ENCODE measurements around the gene ZCCHC14. TPM values are rescaled to one million over a fixed set of nuclear protein-coding genes. Genes with fewer than 3 reads are reported as not detected.

ZCCHC14 gene
- total RNA-seq, 4 donors from 2014 or later, result 8.3 to 19.6 (median 14.7) TPM

- WGBS, 2 donors, result 13 to 71% methylated on average over 2 to 7 of the region's 7 CpGs
- TF ChIP-seq CTCF (IDR thresholded peaks at IDR 0.05) (no peak), POLR2A (IDR thresholded peaks at IDR 0.05) (no peak)
- no peaks in the 10 kb centered on the region for H3K9me3 ChIP-seq
- no peaks in the 10 kb centered on the region for H3K27me3 ChIP-seq
- H3K4me3 ChIP-seq, result no peak overlapping the region
- intact Hi-C loops (cut with DNase I), result no loop called here
- H3K4me1 ChIP-seq, result peaks cover 3 to 65% (median 31%) of the 10 kb centered on the region in 3 donors
- H3K27ac ChIP-seq, result peak overlapping the region; percentile 38 to 59 (median 46)
- peaks cover 0 to 57% (median 0%) of the 10 kb centered on the region in 3 donors for H3K36me3 ChIP-seq
- no peak for DNase-seq
These were observed 60.9 kb downstream of the ZCCHC14 start for GRCh38 chr16:87431926-87432325.

GRCh38 chr16:87426423-87427215 lies 66.2 kb downstream of the ZCCHC14 start:
- Histone ChIP-seq H3K36me3 (peaks cover 0 to 93% (median 12%) of the 10 kb centered on the region in 3 donors), H3K9me3 (no peaks in the 10 kb centered on the region), H3K27me3 (no peaks in the 10 kb centered on the region), H3K27ac (no peak overlapping the region), H3K4me3 (no peak overlapping the region), H3K4me1 (peaks cover 0 to 20% (median 2%) of the 10 kb centered on the region in 3 donors)
- TF ChIP-seq CTCF (IDR thresholded peaks at IDR 0.05) (no peak), POLR2A (IDR thresholded peaks at IDR 0.05) (no peak)
- 77 to 87% methylated on average over 17 of the region's 18 CpGs for WGBS, 2 donors
- intact Hi-C loops (cut with DNase I), result loop anchor here (10.0 kb wide), 1 partner anchor 208 kb away; no protein-coding TSS in a partner anchor
- no peak for DNase-seq

GRCh38 chr16:87425941-87426340 lies 66.9 kb downstream of the ZCCHC14 start:
- no peaks in the 10 kb centered on the region for H3K27me3 ChIP-seq
- H3K4me1 ChIP-seq, result peaks cover 0 to 19% (median 0%) of the 10 kb centered on the region in 3 donors
- WGBS, 2 donors, result 90 to 91% methylated on average over 9 to 11 of the region's 12 CpGs
- H3K27ac ChIP-seq, result no peak overlapping the region
- TF ChIP-seq CTCF (IDR thresholded peaks at IDR 0.05) (no peak), POLR2A (IDR thresholded peaks at IDR 0.05) (no peak)
- no peak overlapping the region for H3K4me3 ChIP-seq
- H3K36me3 ChIP-seq, result peaks cover 0 to 97% (median 12%) of the 10 kb centered on the region in 3 donors
- intact Hi-C loops (cut with DNase I), result loop anchor here (10.0 kb wide), 1 partner anchor 209 kb away; no protein-coding TSS in a partner anchor
- no peak for DNase-seq
- no peaks in the 10 kb centered on the region for H3K9me3 ChIP-seq

GRCh38 chr16:87424266-87424665 lies 68.6 kb downstream of the ZCCHC14 start:
- H3K4me1 ChIP-seq, result peaks cover 0 to 21% (median 0%) of the 10 kb centered on the region in 3 donors
- TF ChIP-seq POLR2A (IDR thresholded peaks at IDR 0.05) (no peak), CTCF (IDR thresholded peaks at IDR 0.05) (no peak)
- intact Hi-C loops (cut with DNase I), result loop anchor here (10.0 kb wide), 1 partner anchor 211 kb away; no protein-coding TSS in a partner anchor
- no peak for DNase-seq
- no peaks in the 10 kb centered on the region for H3K27me3 ChIP-seq
- WGBS, 2 donors, result 70% methylated on average over 3 of the region's 12 CpGs; no CpG with 5 or more reads in 1 of the 2 donors
- peaks cover 0 to 97% (median 24%) of the 10 kb centered on the region in 3 donors for H3K36me3 ChIP-seq
- no peak overlapping the region for H3K27ac ChIP-seq
- H3K4me3 ChIP-seq, result no peak overlapping the region
- H3K9me3 ChIP-seq, result no peaks in the 10 kb centered on the region

GRCh38 chr16:87423429-87423828 lies 69.4 kb downstream of the ZCCHC14 start:
- WGBS, 2 donors, result 92 to 95% methylated on average over 12 to 15 of the region's 15 CpGs
- no peak for DNase-seq
- Histone ChIP-seq H3K36me3 (peaks cover 0 to 97% (median 28%) of the 10 kb centered on the region in 3 donors), H3K4me3 (no peak overlapping the region), H3K27ac (no peak overlapping the region), H3K4me1 (peaks cover 0 to 15% (median 0%) of the 10 kb centered on the region in 3 donors), H3K27me3 (no peaks in the 10 kb centered on the region), H3K9me3 (no peaks in the 10 kb centered on the region)
- TF ChIP-seq POLR2A (IDR thresholded peaks at IDR 0.05) (no peak), CTCF (IDR thresholded peaks at IDR 0.05) (no peak)
- intact Hi-C loops (cut with DNase I), result loop anchor here (10.0 kb wide), 1 partner anchor 211 kb away; no protein-coding TSS in a partner anchor

Measured in esophagus squamous epithelium (tissue), 5 donors.